ENCODE measurements around the gene SHB. TPM values are rescaled to one million over a fixed set of nuclear protein-coding genes. Genes with fewer than 3 reads are reported as not detected.

The SHB gene
- total RNA-seq, 1 experiment from 2014 or later = 56.4 TPM

GRCh38 chr9:38082446-38083287 is 13.6 kb upstream of the SHB start:
- Histone ChIP-seq H2AFZ (ENCODE audit: low read length) (no peak overlapping the region), H3K27me3 (ENCODE audit: low read length) (no peaks in the 10 kb centered on the region), H3K9ac (ENCODE audit: low read length) (no peak overlapping the region), H3K36me3 (ENCODE audit: low read depth, low read length) (no peaks in the 10 kb centered on the region), H3K27ac (ENCODE audit: low read length) (no peak overlapping the region), H4K20me1 (ENCODE audit: low read length) (no peaks in the 10 kb centered on the region), H3K4me2 (ENCODE audit: low read length) (no peak overlapping the region), H3K79me2 (ENCODE audit: low read length) (no peaks in the 10 kb centered on the region), H3K4me3 (ENCODE audit: low read length) (no peak overlapping the region), H3K9me3 (ENCODE audit: low read length) (no peaks in the 10 kb centered on the region), H3F3A (ENCODE audit: low read length, unreplicated experiment) (no peaks in the 10 kb centered on the region), H3K9me2 (replicated peaks; ENCODE audit: low read length) (no peaks in the 10 kb centered on the region), H3K4me1 (ENCODE audit: insufficient read depth, low read length) (peaks cover 5% of the 10 kb centered on the region; the same call in 1 of the 2 replicates)
- intact Hi-C loops (cut with micrococcal nuclease) = no loop called here
- no TSS peak for BruUV-seq (replicated peaks)
- ChIA-PET POLR2A (ENCODE audit: unreplicated experiment) (no interaction called here), CTCF (no interaction called here)
- TF ChIP-seq CTCF (conservative IDR thresholded peaks at IDR 0.05; ENCODE audit: low read depth, low read length) (no peak), EZH2phosphoT487 (IDR thresholded peaks at IDR 0.05; ENCODE audit: borderline replicate concordance, low read length) (no peak), EZH2 (IDR thresholded peaks at IDR 0.05; ENCODE audit: low read length, unreplicated experiment) (no peak)
- ATAC-seq (no peak), DNase-seq (no peak)

GRCh38 chr9:38081356-38082108 is 12.5 kb upstream of the SHB start:
- intact Hi-C loops (cut with micrococcal nuclease) = no loop called here
- no peak for DNase-seq
- no peaks in the 10 kb centered on the region for H3K36me3 ChIP-seq (ENCODE audit: low read depth, low read length)
- peaks cover 5% of the 10 kb centered on the region; the same call in 1 of the 2 replicates for H3K4me1 ChIP-seq (ENCODE audit: insufficient read depth, low read length)
- H2AFZ ChIP-seq (ENCODE audit: low read length) = no peak overlapping the region
- H3K9me2 ChIP-seq (replicated peaks; ENCODE audit: low read length) = no peaks in the 10 kb centered on the region
- ChIA-PET CTCF (no interaction called here), POLR2A (ENCODE audit: unreplicated experiment) (no interaction called here)
- no peak overlapping the region for H3K4me2 ChIP-seq (ENCODE audit: low read length)
- H3K27me3 ChIP-seq (ENCODE audit: low read length) = no peaks in the 10 kb centered on the region
- BruUV-seq (replicated peaks) = no TSS peak
- no peak overlapping the region for H3K9ac ChIP-seq (ENCODE audit: low read length)
- no peak for ATAC-seq
- no peaks in the 10 kb centered on the region for H4K20me1 ChIP-seq (ENCODE audit: low read length)
- H3K9me3 ChIP-seq (ENCODE audit: low read length) = no peaks in the 10 kb centered on the region
- no peaks in the 10 kb centered on the region for H3F3A ChIP-seq (ENCODE audit: low read length, unreplicated experiment)
- TF ChIP-seq CTCF (conservative IDR thresholded peaks at IDR 0.05; ENCODE audit: low read depth, low read length) (no peak), EZH2phosphoT487 (IDR thresholded peaks at IDR 0.05; ENCODE audit: borderline replicate concordance, low read length) (no peak), EZH2 (IDR thresholded peaks at IDR 0.05; ENCODE audit: low read length, unreplicated experiment) (no peak)
- no peaks in the 10 kb centered on the region for H3K79me2 ChIP-seq (ENCODE audit: low read length)
- H3K27ac ChIP-seq (ENCODE audit: low read length) = no peak overlapping the region
- no peak overlapping the region for H3K4me3 ChIP-seq (ENCODE audit: low read length)
